ENCODE measurements around the gene NDUFB5.

DNA sequence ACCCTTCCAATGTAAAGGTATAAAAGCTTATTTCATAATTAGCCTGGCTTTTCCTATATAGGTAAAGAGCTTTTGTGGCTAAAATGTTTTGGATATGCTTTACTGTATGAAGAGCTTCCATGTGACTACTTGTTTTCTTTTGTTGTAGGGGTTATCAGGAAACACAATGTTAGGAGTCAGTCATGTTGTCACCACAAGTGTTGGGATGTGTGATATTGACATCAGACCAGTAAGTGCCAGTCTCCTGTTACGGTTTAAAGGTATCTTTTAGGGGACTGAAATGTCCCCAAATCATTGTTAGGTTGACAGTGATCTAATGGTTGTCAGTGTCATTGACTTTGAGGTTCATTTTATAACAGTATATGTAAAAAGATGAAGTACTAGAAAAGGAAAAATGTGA is 23.6 kb upstream of the NDUFB5 start:
- TF ChIP-seq, protein P1, sequence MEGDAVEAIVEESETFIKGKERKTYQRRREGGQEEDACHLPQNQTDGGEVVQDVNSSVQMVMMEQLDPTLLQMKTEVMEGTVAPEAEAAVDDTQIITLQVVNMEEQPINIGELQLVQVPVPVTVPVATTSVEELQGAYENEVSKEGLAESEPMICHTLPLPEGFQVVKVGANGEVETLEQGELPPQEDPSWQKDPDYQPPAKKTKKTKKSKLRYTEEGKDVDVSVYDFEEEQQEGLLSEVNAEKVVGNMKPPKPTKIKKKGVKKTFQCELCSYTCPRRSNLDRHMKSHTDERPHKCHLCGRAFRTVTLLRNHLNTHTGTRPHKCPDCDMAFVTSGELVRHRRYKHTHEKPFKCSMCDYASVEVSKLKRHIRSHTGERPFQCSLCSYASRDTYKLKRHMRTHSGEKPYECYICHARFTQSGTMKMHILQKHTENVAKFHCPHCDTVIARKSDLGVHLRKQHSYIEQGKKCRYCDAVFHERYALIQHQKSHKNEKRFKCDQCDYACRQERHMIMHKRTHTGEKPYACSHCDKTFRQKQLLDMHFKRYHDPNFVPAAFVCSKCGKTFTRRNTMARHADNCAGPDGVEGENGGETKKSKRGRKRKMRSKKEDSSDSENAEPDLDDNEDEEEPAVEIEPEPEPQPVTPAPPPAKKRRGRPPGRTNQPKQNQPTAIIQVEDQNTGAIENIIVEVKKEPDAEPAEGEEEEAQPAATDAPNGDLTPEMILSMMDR (IDR thresholded peaks at IDR 0.05 in 2 of 3, conservative IDR thresholded peaks at IDR 0.05 in 1 of 3; ENCODE audit: borderline replicate concordance in 1 of 3, insufficient read depth in 1 of 3, low read depth in 2 of 3, low read length in 2 of 3) = no peak
- TF ChIP-seq CEBPB (IDR thresholded peaks at IDR 0.05; ENCODE audit: low read depth) = no peak
- TF ChIP-seq EZH2 (IDR thresholded peaks at IDR 0.05) = no peak
- no peak for TF ChIP-seq POLR2A (IDR thresholded peaks at IDR 0.05; ENCODE audit: borderline replicate concordance, extremely low read depth, insufficient read depth, insufficient read length)
- no peak for TF ChIP-seq YY1 (IDR thresholded peaks at IDR 0.05; ENCODE audit: extremely low read depth, insufficient replicate concordance, low read depth, low read length)
- no peak for TF ChIP-seq ELF1 (IDR thresholded peaks at IDR 0.05; ENCODE audit: borderline replicate concordance, low read depth)
- TF ChIP-seq EZH2phosphoT487 (IDR thresholded peaks at IDR 0.05; ENCODE audit: borderline replicate concordance) = no peak
- TF ChIP-seq TCF7L2 (IDR thresholded peaks at IDR 0.05; ENCODE audit: borderline replicate concordance, extremely low read depth, insufficient read depth, insufficient read length) = no peak
- no peak for TF ChIP-seq POLR2AphosphoS5 (IDR thresholded peaks at IDR 0.05; ENCODE audit: low read depth, low read length)
- TF ChIP-seq CBX3 (IDR thresholded peaks at IDR 0.05; ENCODE audit: low read depth) = no peak
- no peak for TF ChIP-seq SP1 (IDR thresholded peaks at IDR 0.05; ENCODE audit: low read depth)
